Measurements from ENCODE around the gene C9orf85. TPM values are rescaled to one million over a fixed set of nuclear protein-coding genes. Genes with fewer than 3 reads are reported as not detected.

Gene C9orf85
- total and polyA plus RNA-seq, 2 of the 4 experiments (the other 2 are of a cell fraction) = 4.3 to 8.4 TPM

- dilution Hi-C loops (cut with HindIII; ENCODE audit: low sequenced_read_pairs, unreplicated experiment) = no loop called here
- no peak for ATAC-seq (ENCODE audit: low read depth)
- Histone ChIP-seq H2AFZ (replicated peaks; ENCODE audit: low read length, poor library complexity) (no peak overlapping the region), H3K79me1 (ENCODE audit: low read depth in 1 of 2, low read length in 2 of 2) (peaks cover 7 to 11% of the 10 kb centered on the region in 2 experiments; a peak in 3 of 4 replicates), H2BK20ac (ENCODE audit: low read depth, low read length) (no peak overlapping the region), H4K20me1 (ENCODE audit: insufficient read depth, low read length) (0 out of 2 replicates have a peak, but pooled peaks cover 3% of the 10 kb centered on the region), H3K27me3 (ENCODE audit: control insufficient read depth, insufficient read depth, low read length) (no peaks in the 10 kb centered on the region), H3K56ac (ENCODE audit: extremely low read depth, insufficient read depth, low read length) (no peak overlapping the region), H2BK15ac (ENCODE audit: low read depth, low read length) (no peak overlapping the region), H2BK5ac (ENCODE audit: low read depth, low read length, poor library complexity, severe bottlenecking) (no peak overlapping the region), H3K18ac (ENCODE audit: low read depth, low read length) (no peak overlapping the region), H3K4ac (ENCODE audit: low read depth, low read length) (no peak overlapping the region), H3K9me1 (ENCODE audit: insufficient read depth, low read length) (no peaks in the 10 kb centered on the region; the same call in 1 of the 2 replicates), H3K4me2 (ENCODE audit: low read depth, low read length) (no peak overlapping the region), H3K9ac (ENCODE audit: low read depth, low read length) (no peak overlapping the region), H4K8ac (ENCODE audit: low read depth in 2 of 2, low read length in 2 of 2) (no peak overlapping the region), H4K91ac (ENCODE audit: insufficient read depth, low read depth, low read length) (no peak overlapping the region), H3K27ac (ENCODE audit: insufficient read depth, low read length) (no peak overlapping the region), H3K14ac (replicated peaks; ENCODE audit: low read depth, low read length) (no peak overlapping the region), H3K4me3 (ENCODE audit: insufficient read depth, low read depth, low read length) (no peak overlapping the region), H2BK120ac (ENCODE audit: low read depth, low read length) (no peak overlapping the region), H2AK9ac (replicated peaks; ENCODE audit: low read depth, low read length, poor library complexity) (no peak overlapping the region), H3K4me1 (ENCODE audit: control insufficient read depth, insufficient read depth, low read length) (no peaks in the 10 kb centered on the region), H3K9me3 (ENCODE audit: control insufficient read depth, insufficient read depth, low read length) (peaks cover 5% of the 10 kb centered on the region), H2AK5ac (ENCODE audit: low read depth, low read length) (no peak overlapping the region), H3K36me3 (ENCODE audit: control insufficient read depth, insufficient read depth, low read length) (0 out of 2 replicates have a peak, but pooled peaks cover 2% of the 10 kb centered on the region), H3K23ac (ENCODE audit: low read depth, low read length) (no peak overlapping the region), H4K5ac (ENCODE audit: low read depth, low read length) (no peak overlapping the region)
- BruUV-seq (replicated peaks) = no TSS peak
- in situ Hi-C loops (cut with MboI; ENCODE audit: low sequenced_read_pairs) = no loop called here
- no peak for TF ChIP-seq CEBPB (IDR thresholded peaks at IDR 0.05; ENCODE audit: low read depth, low read length)
- no peak for TF ChIP-seq MAFK (IDR thresholded peaks at IDR 0.05; ENCODE audit: low read depth, low read length)
- TF ChIP-seq SMC3 (IDR thresholded peaks at IDR 0.05; ENCODE audit: low read depth, low read length) = no peak
- TF ChIP-seq MAZ (IDR thresholded peaks at IDR 0.05; ENCODE audit: borderline replicate concordance, low read depth, low read length) = no peak
- no peak for TF ChIP-seq RFX5 (IDR thresholded peaks at IDR 0.05; ENCODE audit: low read depth, low read length)
- no peak for TF ChIP-seq CTCF (conservative IDR thresholded peaks at IDR 0.05; ENCODE audit: low read depth, low read length)
- no peak for TF ChIP-seq USF2 (IDR thresholded peaks at IDR 0.05; ENCODE audit: low read depth, low read length)
- no peak for DNase-seq
- ChIA-PET POLR2A (ENCODE audit: unreplicated experiment) (no interaction called here), CTCF (interaction anchor here (0.6 to 1.0 kb wide), 3 partner anchors 11 to 1187 kb away, joined by 3 read pairs; no protein-coding TSS in a partner anchor)
- intact Hi-C loops (cut with micrococcal nuclease) = no loop called here
- WGBS, 2 experiments (ENCODE audit: extremely low coverage in 2 of 2, insufficient read length in 1 of 2) = 83% methylated on average over 1 of the region's 6 CpGs; no CpG with 5 or more reads in 1 of the 2 experiments
Measured at GRCh38 chr9:71875345-71875744, 36.1 kb upstream of the C9orf85 start.
